HG03575 (cell line): ENCODE data around the gene RBM15B.
"Not testable (repeated sequence)": the region's sequence is repeated elsewhere in the genome, so short reads cannot be mapped to it uniquely, and the experiment has no call there.

Experiments used
- ATAC-seq: cut with Tn5 transposase; IDR thresholded peaks from one replicate; pipeline ENCODE4 v1.9.1; 2021; ENCODE audit not compliant: unreplicated experiment, insufficient number of reproducible peaks, low FRiP score; ENCODE audit errors: extremely low read depth

The RBM15B gene, protein sequence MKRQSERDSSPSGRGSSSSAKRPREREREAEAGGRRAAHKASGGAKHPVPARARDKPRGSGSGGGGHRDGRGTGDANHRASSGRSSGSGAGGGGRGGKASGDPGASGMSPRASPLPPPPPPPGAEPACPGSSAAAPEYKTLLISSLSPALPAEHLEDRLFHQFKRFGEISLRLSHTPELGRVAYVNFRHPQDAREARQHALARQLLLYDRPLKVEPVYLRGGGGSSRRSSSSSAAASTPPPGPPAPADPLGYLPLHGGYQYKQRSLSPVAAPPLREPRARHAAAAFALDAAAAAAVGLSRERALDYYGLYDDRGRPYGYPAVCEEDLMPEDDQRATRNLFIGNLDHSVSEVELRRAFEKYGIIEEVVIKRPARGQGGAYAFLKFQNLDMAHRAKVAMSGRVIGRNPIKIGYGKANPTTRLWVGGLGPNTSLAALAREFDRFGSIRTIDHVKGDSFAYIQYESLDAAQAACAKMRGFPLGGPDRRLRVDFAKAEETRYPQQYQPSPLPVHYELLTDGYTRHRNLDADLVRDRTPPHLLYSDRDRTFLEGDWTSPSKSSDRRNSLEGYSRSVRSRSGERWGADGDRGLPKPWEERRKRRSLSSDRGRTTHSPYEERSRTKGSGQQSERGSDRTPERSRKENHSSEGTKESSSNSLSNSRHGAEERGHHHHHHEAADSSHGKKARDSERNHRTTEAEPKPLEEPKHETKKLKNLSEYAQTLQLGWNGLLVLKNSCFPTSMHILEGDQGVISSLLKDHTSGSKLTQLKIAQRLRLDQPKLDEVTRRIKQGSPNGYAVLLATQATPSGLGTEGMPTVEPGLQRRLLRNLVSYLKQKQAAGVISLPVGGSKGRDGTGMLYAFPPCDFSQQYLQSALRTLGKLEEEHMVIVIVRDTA

GRCh38 chr3:51391075-51391565, at the start of gene RBM15B:
Gene RBM15B (plus strand): TSS chr3:51391285. CDS start chr3:51391400, 115 bp downstream.
- ATAC-seq = peak; percentile 74

DNA sequence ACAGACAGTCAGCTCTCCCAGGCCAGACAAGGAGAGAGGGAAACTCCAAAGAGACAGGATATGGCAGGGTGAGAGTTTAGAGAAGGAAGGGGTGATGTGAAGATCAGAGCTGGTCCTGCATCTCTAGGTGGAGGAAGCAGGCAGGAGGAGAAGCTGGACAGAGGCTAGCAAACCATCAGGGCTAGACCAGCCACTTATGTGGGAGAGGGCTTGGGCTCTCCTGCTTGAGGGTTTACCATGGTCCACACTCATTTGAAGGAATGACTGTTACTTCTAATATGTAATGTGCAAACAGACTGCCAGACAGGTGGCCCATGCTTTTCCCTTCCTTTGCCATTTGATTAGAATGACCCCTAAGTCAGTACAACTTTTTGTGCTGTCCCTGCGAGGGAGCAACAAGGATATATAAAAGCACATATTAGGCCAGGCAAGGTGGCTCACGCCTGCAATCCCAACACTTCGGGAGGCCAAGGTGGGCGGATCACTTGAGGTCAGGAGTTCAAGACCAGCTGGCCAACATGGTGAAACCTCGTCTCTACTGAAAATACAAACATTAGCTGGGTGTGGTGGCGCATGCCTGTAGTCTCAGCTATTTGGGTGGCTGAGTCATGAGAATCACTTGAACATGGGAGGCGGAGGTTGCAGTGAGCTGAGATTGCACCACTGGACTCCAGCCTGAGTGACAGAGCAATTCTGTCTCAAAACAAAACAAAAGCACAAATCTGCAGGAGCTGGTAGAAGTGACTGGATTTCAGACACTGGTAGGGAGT, 47.0 kb upstream of the RBM15B start:
- no peak for ATAC-seq

GRCh38 chr3:51350751-51351150, 40.3 kb upstream of the RBM15B start:
- ATAC-seq = no peak

DNA sequence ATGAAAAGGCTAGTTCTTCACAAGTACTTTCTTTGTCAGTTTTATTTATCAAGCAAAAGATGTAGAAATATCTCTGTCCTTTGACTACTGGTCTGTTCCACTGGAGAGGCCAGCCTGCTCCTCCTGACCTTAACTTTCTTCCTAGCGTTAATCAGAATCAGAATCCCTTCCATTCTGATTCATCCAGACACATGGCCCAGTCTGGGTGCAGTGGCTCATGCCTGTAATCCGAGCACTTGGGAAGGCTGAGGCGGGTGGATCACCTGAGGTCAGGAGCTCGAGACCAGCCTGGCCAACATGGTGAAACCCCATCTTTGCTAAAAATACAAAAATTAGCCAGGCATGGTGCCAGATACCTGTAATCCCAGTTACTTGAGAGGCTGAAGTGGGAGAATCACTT, 38.0 kb upstream of the RBM15B start:
- no peak for ATAC-seq

DNA sequence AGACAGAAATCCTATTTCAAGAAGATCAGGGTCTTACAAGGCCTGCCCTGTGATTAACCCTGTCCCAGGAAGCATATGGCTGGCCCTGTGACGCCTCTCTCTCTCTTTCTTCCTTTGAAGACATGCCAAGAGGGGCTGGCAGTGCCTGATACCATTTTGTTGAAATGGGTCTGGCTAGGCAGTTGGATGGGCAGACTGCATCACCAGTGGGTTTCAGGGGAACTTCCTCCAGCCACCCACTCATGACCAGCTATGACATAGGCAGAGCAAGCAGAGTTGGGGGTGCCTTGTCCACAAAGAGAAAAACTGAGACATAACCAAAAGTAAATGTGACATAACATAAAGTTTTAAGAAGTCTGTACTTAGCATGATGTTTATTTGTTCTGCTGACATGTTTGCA, 37.4 kb upstream of the RBM15B start:
- ATAC-seq = no peak

GRCh38 chr3:51354172-51354571, 36.9 kb upstream of the RBM15B start:
- no peak for ATAC-seq

DNA sequence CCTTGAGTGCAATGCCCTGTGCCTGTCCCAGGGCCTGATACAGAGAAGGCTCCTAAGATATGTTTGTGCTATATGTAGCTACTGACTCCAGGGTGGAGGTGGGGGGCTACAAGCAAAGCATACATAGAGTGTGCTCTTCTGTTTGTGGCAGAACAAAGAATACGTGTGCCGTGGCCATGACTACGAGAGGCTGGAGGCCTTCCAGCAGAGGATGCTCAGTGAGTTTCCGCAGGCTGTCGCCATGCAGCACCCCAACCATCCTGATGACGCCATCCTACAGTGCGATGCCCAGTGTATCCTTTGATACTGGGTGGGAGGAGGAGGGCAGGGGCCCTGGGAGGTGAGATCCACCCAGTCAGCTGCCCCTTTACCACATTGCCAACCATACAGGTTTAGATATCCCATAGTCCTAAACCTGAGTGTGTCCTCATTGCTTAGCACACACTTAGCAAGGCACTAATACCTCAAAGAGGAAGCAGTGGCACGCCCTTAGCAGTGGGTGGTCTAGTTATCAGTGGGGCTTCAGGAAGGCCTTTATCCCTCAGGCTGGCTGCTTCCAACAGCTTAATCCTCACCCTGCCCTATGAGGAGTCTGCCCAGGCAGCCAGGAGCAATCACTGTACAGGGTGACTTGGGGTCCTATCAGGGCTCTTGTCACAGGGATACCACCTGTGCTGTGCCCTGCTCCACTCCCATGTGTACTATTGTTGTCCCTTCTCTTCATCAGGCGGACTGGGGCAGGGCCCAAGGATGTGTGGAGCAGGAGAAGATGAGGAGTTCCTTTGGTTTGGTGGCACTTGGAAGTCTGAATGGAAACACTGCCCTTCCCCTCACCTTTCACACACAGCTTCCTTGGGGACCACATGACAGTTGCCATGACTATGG, 36.1 kb upstream of the RBM15B start:
- ATAC-seq = no peak

DNA sequence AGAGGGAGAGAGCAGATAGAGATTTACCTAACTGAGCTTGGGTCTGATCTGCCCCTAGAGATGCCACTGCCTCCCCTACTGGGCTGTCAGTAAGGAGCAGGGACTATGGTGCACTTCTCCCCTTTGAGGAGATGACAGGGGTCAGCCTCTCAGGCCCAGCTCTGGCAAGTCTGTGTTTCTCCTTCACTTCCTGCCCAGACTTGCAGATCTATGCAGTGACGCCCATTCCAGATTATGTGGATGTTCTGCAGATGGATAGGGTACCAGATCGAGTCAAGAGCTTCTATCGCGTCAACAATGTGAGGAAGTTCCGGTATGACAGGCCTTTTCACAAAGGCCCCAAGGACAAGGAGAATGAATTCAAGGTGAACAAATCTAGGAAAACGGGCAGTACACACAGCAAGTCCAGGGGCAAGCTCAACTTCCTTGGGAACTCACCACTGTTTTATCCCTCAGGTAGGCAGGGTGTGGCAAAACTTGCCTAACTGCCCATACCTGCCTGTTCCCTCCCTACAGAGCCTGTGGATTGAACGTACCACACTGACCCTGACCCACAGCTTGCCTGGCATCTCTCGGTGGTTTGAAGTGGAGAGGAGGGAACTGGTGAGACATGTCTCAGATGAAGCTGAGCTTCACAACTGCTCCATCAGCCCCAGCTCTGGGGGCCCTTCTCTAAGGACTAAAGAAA, 35.0 kb upstream of the RBM15B start:
- ATAC-seq = no peak

- ATAC-seq = no peak
Measured at GRCh38 chr3:51357856-51358255, 33.2 kb upstream of the RBM15B start.

- no peak for ATAC-seq
Measured at GRCh38 chr3:51358981-51359380, 32.1 kb upstream of the RBM15B start.

- ATAC-seq = no peak
Measured at GRCh38 chr3:51360806-51361205, 30.3 kb upstream of the RBM15B start.

DNA sequence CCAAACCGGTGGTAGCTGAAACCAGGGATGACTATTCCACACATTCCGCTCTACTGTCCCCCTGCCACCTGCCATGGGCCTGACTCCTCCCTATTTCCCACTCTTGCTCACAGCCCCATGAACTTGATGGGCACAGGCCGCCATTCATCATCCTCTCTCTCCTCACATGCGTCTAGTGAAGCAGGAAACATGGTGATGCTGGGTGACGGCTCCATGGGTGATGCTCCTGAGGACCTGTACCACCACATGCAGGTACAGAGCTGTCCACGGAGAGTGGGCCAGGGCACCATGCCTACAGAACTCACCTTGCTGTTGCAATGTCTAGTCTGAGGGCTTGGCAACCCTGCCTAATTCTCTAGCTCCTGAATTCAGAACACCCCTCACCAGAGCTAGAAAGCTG, 29.3 kb upstream of the RBM15B start:
- ATAC-seq = no peak

DNA sequence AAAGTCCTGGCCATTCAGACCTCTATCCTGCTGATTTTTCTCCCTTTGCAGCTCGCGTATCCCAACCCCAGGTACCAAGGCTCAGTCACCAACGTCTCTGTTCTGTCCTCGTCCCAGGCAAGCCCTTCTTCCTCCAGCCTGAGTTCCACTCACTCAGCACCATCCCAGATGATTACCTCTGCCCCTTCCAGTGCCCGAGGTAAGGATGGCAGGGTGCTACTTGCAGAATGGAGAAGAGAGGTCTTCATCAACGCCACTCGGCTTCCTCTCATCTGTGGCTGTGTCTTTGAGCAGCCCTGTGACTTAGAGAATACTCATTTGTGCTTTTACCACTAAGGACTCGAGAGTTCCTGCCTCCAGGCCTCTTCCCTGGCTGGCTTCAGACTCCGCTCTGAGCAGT, 28.6 kb upstream of the RBM15B start:
- no peak for ATAC-seq

GRCh38 chr3:51368276-51368675, 22.8 kb upstream of the RBM15B start:
- ATAC-seq = not testable (repeated sequence)

- ATAC-seq = no peak
Measured at GRCh38 chr3:51371943-51372557, 19.0 kb upstream of the RBM15B start.

DNA sequence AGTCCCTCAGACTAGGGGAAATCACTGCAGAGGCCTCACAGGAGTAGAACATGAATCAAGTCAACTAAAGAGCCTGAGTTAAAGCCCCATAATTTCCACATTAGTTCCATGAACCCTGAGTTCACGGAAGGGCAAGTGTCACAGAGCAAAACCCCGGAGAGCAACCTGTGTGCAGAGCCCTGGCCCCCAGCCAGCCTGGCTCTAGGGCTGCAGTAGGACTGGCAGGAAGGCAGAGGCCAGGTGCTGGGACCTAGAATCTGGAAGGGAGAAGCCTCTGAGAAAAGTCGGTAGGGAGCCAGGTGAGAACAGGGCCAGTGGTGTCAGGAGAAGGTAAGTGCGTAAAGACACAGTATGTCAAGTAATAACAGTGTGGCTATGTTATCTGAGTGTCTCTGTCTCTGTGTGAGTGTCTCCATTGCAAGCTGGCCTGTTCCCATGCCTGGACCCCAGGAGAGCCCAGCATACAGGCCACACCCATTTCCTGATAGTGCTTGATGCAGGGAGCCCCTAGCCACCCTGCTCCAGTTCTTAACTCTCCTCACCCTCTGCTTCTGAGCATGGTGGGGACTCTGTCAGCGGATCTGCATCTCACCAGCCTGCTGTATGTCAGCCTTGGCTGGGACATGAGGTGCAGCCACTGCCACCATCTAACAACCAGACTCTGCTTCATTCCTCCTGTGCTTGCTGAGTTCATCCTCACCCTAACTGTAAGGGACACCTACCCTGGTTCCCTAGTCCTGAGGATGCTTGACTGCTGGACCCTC, 17.2 kb upstream of the RBM15B start:
- no peak for ATAC-seq

DNA sequence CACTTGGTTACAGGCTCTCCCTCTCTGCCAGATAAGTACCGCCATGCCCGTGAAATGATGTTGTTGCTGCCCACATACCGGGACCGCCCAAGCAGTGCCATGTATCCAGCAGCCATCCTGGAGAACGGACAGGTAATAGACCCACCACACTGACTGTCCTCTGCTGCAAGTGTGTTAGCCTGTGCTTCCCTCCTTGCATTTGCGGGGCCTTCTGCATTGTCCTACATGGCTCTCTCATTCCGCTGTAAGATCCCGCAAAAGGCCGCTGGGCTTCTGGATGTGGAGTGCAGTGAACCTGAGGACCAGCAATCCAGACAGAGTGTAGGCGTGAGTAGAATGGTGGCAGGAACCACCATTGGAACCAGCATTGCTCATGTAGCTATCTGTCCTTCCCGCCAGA, 16.6 kb upstream of the RBM15B start:
- no peak for ATAC-seq
